ENCODE results near the gene GP5. TPM values are rescaled to one million over a fixed set of nuclear protein-coding genes. Genes with fewer than 3 reads are reported as not detected.

The GP5 gene
- total RNA-seq, 3 donors from 2014 or later (not counting 1 experiment from before 2014, with no cell fraction given), result 0.63 to 0.88 (median 0.80) TPM

DNA sequence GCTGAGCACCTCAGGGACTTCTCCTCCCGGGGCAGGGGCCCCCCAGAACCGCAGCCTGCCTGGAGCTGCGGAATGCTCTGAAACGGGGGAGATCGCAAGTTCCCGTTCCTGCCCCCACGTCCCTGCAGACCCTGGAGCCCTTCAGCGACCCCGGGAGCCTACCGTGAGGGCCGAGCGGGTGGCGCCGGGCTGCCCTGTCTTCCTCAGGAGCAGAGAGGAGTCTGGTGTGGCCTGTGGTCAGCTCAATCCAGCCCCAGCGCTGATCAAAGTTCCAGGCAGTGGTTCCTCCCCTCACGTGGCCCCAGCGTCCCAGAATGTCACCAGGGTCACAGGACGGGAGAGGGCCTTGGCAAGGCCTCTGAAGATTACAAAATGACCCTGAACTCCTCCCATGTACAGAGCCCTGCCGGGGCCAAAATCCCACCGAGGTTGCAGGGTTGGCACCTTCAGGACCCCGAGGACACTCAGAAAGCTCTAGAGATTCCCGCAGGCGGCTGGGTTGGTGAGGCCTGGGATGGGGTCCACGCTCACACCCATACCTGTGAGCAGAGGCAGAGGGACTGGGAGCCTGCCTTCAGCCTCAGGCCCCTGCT, 47.9 kb downstream of the GP5 start, which contains the start of gene CPN2:
Gene CPN2, minus strand, starts transcription at position 249 of the 593 bp plus-strand sequence. CDS start 8,626 bp downstream, outside the sequence.
- H3K9me3 Mint-ChIP-seq, result no peaks in the 10 kb centered on the region
- H3K4me1 ChIP-seq (ENCODE audit: control insufficient read depth, insufficient read depth, low read length), result no peaks in the 10 kb centered on the region
- no peak within 1 kb of the TSS for H3K27ac Mint-ChIP-seq
- no peak within 1 kb of the TSS for H3K4me3 ChIP-seq (ENCODE audit: low read length)
- no peak for DNase-seq
- intact Hi-C loops (cut with micrococcal nuclease), result no loop called here
- ATAC-seq, result no peak
- H3K9me3 ChIP-seq (ENCODE audit: control insufficient read depth, insufficient read depth, low read length), result no peaks in the 10 kb centered on the region
- no peak within 1 kb of the TSS for H3K4me3 Mint-ChIP-seq
- no peaks in the 10 kb centered on the region for H3K27me3 ChIP-seq (ENCODE audit: control insufficient read depth, insufficient read depth, low read length)
- TF ChIP-seq, protein P1, sequence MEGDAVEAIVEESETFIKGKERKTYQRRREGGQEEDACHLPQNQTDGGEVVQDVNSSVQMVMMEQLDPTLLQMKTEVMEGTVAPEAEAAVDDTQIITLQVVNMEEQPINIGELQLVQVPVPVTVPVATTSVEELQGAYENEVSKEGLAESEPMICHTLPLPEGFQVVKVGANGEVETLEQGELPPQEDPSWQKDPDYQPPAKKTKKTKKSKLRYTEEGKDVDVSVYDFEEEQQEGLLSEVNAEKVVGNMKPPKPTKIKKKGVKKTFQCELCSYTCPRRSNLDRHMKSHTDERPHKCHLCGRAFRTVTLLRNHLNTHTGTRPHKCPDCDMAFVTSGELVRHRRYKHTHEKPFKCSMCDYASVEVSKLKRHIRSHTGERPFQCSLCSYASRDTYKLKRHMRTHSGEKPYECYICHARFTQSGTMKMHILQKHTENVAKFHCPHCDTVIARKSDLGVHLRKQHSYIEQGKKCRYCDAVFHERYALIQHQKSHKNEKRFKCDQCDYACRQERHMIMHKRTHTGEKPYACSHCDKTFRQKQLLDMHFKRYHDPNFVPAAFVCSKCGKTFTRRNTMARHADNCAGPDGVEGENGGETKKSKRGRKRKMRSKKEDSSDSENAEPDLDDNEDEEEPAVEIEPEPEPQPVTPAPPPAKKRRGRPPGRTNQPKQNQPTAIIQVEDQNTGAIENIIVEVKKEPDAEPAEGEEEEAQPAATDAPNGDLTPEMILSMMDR (IDR thresholded peaks at IDR 0.05), result no peak
- no peaks in the 10 kb centered on the region for H3K4me1 Mint-ChIP-seq
- H3K27me3 Mint-ChIP-seq (ENCODE audit: low read depth in 2 of 2), result no peaks in the 10 kb centered on the region
- no peaks in the 10 kb centered on the region for H3K36me3 Mint-ChIP-seq
- no peak within 1 kb of the TSS for H3K27ac ChIP-seq (ENCODE audit: low read length)
- WGBS (ENCODE audit: insufficient coverage), result 92% methylated on average over 24 of the region's 24 CpGs
- no peaks in the 10 kb centered on the region for H3K36me3 ChIP-seq (ENCODE audit: control insufficient read depth, insufficient read depth, low read length)

- Mint-ChIP-seq H3K27me3 (ENCODE audit: low read depth in 2 of 2) (no peaks in the 10 kb centered on the region), H3K36me3 (no peaks in the 10 kb centered on the region), H3K9me3 (no peaks in the 10 kb centered on the region), H3K4me3 (no peak overlapping the region), H3K27ac (no peak overlapping the region), H3K4me1 (no peaks in the 10 kb centered on the region)
- 93% methylated on average over 2 of the region's 3 CpGs for WGBS (ENCODE audit: insufficient coverage)
- TF ChIP-seq, protein P1 (IDR thresholded peaks at IDR 0.05), result no peak
- Histone ChIP-seq H3K27me3 (ENCODE audit: control insufficient read depth, insufficient read depth, low read length) (no peaks in the 10 kb centered on the region), H3K9me3 (ENCODE audit: control insufficient read depth, insufficient read depth, low read length) (no peaks in the 10 kb centered on the region), H3K36me3 (ENCODE audit: control insufficient read depth, insufficient read depth, low read length) (no peaks in the 10 kb centered on the region), H3K4me3 (ENCODE audit: low read length) (no peak overlapping the region), H3K4me1 (ENCODE audit: control insufficient read depth, insufficient read depth, low read length) (no peaks in the 10 kb centered on the region), H3K27ac (ENCODE audit: low read length) (no peak overlapping the region)
- intact Hi-C loops (cut with micrococcal nuclease), result no loop called here
- DNase-seq (no peak), ATAC-seq (no peak)
Observed at GRCh38 chr3:194350726-194351071, 48.4 kb downstream of the GP5 start.

DNA sequence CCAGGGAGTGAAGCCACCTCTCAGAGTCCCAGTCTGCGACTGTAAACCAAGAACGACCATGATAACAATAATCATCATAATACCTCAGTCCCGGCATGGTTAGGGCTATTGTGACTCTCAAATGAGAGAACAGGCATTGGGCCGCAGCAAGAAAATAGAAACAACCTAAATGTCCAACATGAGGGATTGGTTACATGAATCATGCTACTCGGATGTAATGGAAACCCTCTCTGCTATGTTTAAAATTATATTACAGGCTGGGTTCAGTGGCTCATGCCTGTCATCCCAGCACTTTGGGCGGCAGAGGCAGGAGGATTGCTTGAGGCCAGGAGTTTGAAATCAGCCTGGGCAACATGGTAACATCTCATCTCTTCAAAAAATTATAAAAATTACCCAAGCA, 50.7 kb downstream of the GP5 start:
- intact Hi-C loops (cut with micrococcal nuclease), result no loop called here

More for the DNA sequence above, 50.7 kb downstream of the GP5 start:
- no peak for ATAC-seq
- Mint-ChIP-seq H3K27ac (no peak overlapping the region), H3K9me3 (no peaks in the 10 kb centered on the region), H3K27me3 (ENCODE audit: low read depth in 2 of 2) (peaks cover 4 to 9% of the 10 kb centered on the region in 2 donors), H3K4me3 (no peak overlapping the region), H3K36me3 (no peaks in the 10 kb centered on the region), H3K4me1 (no peaks in the 10 kb centered on the region)
- Histone ChIP-seq H3K27me3 (ENCODE audit: control insufficient read depth, insufficient read depth, low read length) (peaks cover 3% of the 10 kb centered on the region), H3K4me3 (ENCODE audit: low read length) (no peak overlapping the region), H3K27ac (ENCODE audit: low read length) (no peak overlapping the region), H3K36me3 (ENCODE audit: control insufficient read depth, insufficient read depth, low read length) (no peaks in the 10 kb centered on the region), H3K9me3 (ENCODE audit: control insufficient read depth, insufficient read depth, low read length) (no peaks in the 10 kb centered on the region), H3K4me1 (ENCODE audit: control insufficient read depth, insufficient read depth, low read length) (no peaks in the 10 kb centered on the region)
- 95% methylated on average over 6 of the region's 6 CpGs for WGBS (ENCODE audit: insufficient coverage)
- TF ChIP-seq, protein P1 (IDR thresholded peaks at IDR 0.05), result no peak
- no peak for DNase-seq

Data from natural killer cell (primary cell).